ENCODE measurements around the gene ZMYND12. TPM values are rescaled to one million over a fixed set of nuclear protein-coding genes. Genes with fewer than 3 reads are reported as not detected.

Gene ZMYND12
- total RNA-seq, 1 experiment from 2014 or later, result not detected

DNA sequence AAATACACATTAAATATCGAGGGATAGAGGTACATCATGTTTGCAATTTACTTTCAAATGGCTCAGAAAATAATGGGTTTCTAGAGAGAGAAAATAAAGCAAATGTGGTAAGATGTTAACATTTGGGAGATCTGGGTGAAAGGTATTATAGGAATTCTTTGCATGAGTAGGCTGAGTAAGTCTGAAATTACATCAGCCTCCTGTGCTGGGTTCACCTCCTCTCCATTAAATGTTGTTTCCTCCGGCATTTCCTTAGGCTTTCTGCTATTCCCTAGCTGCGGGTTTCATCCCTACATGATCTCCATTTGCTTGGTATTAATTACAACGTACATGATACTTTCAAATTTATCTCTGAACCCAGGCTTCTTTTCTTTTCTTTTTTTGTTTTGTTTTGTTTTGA lies 31.6 kb downstream of the ZMYND12 start:
- H3K79me2 ChIP-seq (ENCODE audit: low read length), result no peaks in the 10 kb centered on the region
- no peaks in the 10 kb centered on the region for H3K9me3 ChIP-seq (ENCODE audit: low read length)
- H4K20me1 ChIP-seq (ENCODE audit: low read length), result no peaks in the 10 kb centered on the region
- no peak overlapping the region for H2AFZ ChIP-seq (ENCODE audit: low read length)
- no peak for DNase-seq
- no peaks in the 10 kb centered on the region for H3K9me2 ChIP-seq (replicated peaks; ENCODE audit: low read length)
- no peaks in the 10 kb centered on the region for H3K27me3 ChIP-seq (ENCODE audit: low read length)
- H3K4me2 ChIP-seq (ENCODE audit: low read length), result peak overlapping the region; percentile 43; the same call in 1 of the 2 replicates
- H3K4me1 ChIP-seq (ENCODE audit: insufficient read depth, low read length), result peaks cover 36% of the 10 kb centered on the region
- BruUV-seq (replicated peaks), result no TSS peak
- POLR2A ChIA-PET (ENCODE audit: unreplicated experiment), result no interaction called here
- TF ChIP-seq CTCF (conservative IDR thresholded peaks at IDR 0.05; ENCODE audit: low read depth, low read length) (no peak), EZH2 (IDR thresholded peaks at IDR 0.05; ENCODE audit: low read length, unreplicated experiment) (no peak), EZH2phosphoT487 (IDR thresholded peaks at IDR 0.05; ENCODE audit: borderline replicate concordance, low read length) (no peak)
- H3K9ac ChIP-seq (ENCODE audit: low read length), result no peak overlapping the region
- no peak overlapping the region for H3K4me3 ChIP-seq (ENCODE audit: low read length)
- peak; percentile 50 for ATAC-seq
- H3K27ac ChIP-seq (ENCODE audit: low read length), result no peak overlapping the region
- intact Hi-C loops (cut with micrococcal nuclease), result no loop called here
- CTCF ChIA-PET, result no interaction called here
- H3F3A ChIP-seq (ENCODE audit: low read length, unreplicated experiment), result no peaks in the 10 kb centered on the region
- H3K36me3 ChIP-seq (ENCODE audit: low read depth, low read length), result no peaks in the 10 kb centered on the region

DNA sequence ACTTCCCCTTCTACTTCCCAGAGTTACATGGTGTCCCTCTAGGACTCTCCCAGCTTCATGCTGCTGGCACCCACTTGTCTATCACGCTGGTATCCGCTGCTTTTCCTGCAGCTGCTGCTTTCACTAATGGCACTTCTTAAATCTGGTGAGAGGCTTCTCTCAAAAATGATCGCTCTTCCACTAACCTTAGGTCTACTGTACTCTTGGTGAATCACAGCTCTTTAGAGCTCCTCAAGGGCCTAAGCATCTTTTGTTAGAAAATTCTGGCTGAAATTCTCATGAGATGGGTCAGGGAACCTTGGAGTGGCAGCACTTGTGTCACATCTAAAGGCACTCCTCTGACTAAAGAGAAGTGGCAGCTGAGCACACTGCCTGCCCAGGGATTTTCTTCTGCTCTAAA lies 32.1 kb downstream of the ZMYND12 start:
- intact Hi-C loops (cut with micrococcal nuclease), result no loop called here
- Histone ChIP-seq H3K9me2 (replicated peaks; ENCODE audit: low read length) (no peaks in the 10 kb centered on the region), H3K36me3 (ENCODE audit: low read depth, low read length) (no peaks in the 10 kb centered on the region), H3K9ac (ENCODE audit: low read length) (no peak overlapping the region), H2AFZ (ENCODE audit: low read length) (no peak overlapping the region), H3K27ac (ENCODE audit: low read length) (no peak overlapping the region), H3K9me3 (ENCODE audit: low read length) (no peaks in the 10 kb centered on the region), H3K4me2 (ENCODE audit: low read length) (peak overlapping the region; percentile 43; the same call in 1 of the 2 replicates), H3K79me2 (ENCODE audit: low read length) (no peaks in the 10 kb centered on the region), H3K4me3 (ENCODE audit: low read length) (no peak overlapping the region), H3K4me1 (ENCODE audit: insufficient read depth, low read length) (peaks cover 33% of the 10 kb centered on the region), H3K27me3 (ENCODE audit: low read length) (no peaks in the 10 kb centered on the region), H4K20me1 (ENCODE audit: low read length) (no peaks in the 10 kb centered on the region), H3F3A (ENCODE audit: low read length, unreplicated experiment) (no peaks in the 10 kb centered on the region)
- TF ChIP-seq CTCF (conservative IDR thresholded peaks at IDR 0.05; ENCODE audit: low read depth, low read length) (no peak), EZH2 (IDR thresholded peaks at IDR 0.05; ENCODE audit: low read length, unreplicated experiment) (no peak), EZH2phosphoT487 (IDR thresholded peaks at IDR 0.05; ENCODE audit: borderline replicate concordance, low read length) (no peak)
- CTCF ChIA-PET, result no interaction called here
- BruUV-seq (replicated peaks), result no TSS peak
- DNase-seq, result no peak
- POLR2A ChIA-PET (ENCODE audit: unreplicated experiment), result no interaction called here
- ATAC-seq, result peak; percentile 12; the same call in 1 of the 2 replicates

- H3K27me3 ChIP-seq (ENCODE audit: low read length), result no peaks in the 10 kb centered on the region
Observed at GRCh38 chr1:42422737-42423136, 33.1 kb downstream of the ZMYND12 start.

More at GRCh38 chr1:42422737-42423136, 33.1 kb downstream of the ZMYND12 start:
- H3K27ac ChIP-seq (ENCODE audit: low read length), result no peak overlapping the region
- peaks cover 29% of the 10 kb centered on the region for H3K4me1 ChIP-seq (ENCODE audit: insufficient read depth, low read length)
- no peaks in the 10 kb centered on the region for H3F3A ChIP-seq (ENCODE audit: low read length, unreplicated experiment)
- no peak overlapping the region for H3K4me2 ChIP-seq (ENCODE audit: low read length)
- no peaks in the 10 kb centered on the region for H3K79me2 ChIP-seq (ENCODE audit: low read length)
- H3K9me2 ChIP-seq (replicated peaks; ENCODE audit: low read length), result no peaks in the 10 kb centered on the region
- DNase-seq (no peak), ATAC-seq (no peak)
- intact Hi-C loops (cut with micrococcal nuclease), result no loop called here
- H3K4me3 ChIP-seq (ENCODE audit: low read length), result no peak overlapping the region
- H3K9me3 ChIP-seq (ENCODE audit: low read length), result no peaks in the 10 kb centered on the region
- no TSS peak for BruUV-seq (replicated peaks)
- no peak overlapping the region for H3K9ac ChIP-seq (ENCODE audit: low read length)
- CTCF ChIA-PET, result no interaction called here
- no peaks in the 10 kb centered on the region for H4K20me1 ChIP-seq (ENCODE audit: low read length)
- H3K36me3 ChIP-seq (ENCODE audit: low read depth, low read length), result no peaks in the 10 kb centered on the region
- TF ChIP-seq EZH2 (IDR thresholded peaks at IDR 0.05; ENCODE audit: low read length, unreplicated experiment) (no peak), CTCF (conservative IDR thresholded peaks at IDR 0.05; ENCODE audit: low read depth, low read length) (no peak), EZH2phosphoT487 (IDR thresholded peaks at IDR 0.05; ENCODE audit: borderline replicate concordance, low read length) (no peak)
- no peak overlapping the region for H2AFZ ChIP-seq (ENCODE audit: low read length)
- POLR2A ChIA-PET (ENCODE audit: unreplicated experiment), result no interaction called here
